ENCODE results near the gene INSL3.

DNA sequence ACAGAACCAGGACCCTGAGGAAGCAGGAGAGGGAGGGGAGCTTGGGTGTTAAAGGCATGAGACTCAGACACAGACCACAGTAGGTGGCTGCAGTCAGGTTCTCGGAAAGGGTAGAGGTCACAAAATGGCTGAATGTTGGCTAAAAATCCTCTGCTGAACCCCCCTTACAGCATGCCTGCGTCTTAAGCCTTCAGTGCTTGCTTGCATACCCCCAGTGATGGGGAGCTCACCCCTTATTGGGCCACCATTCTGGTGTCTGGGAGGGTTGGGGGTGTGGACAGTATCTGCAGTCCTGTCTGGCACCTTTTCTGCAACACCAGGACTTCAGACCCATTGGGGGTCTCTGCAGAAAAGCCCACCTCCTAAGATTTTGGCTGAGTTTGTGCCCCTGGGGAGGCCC lies 40.5 kb downstream of the INSL3 start:
- TF ChIP-seq, protein P1, sequence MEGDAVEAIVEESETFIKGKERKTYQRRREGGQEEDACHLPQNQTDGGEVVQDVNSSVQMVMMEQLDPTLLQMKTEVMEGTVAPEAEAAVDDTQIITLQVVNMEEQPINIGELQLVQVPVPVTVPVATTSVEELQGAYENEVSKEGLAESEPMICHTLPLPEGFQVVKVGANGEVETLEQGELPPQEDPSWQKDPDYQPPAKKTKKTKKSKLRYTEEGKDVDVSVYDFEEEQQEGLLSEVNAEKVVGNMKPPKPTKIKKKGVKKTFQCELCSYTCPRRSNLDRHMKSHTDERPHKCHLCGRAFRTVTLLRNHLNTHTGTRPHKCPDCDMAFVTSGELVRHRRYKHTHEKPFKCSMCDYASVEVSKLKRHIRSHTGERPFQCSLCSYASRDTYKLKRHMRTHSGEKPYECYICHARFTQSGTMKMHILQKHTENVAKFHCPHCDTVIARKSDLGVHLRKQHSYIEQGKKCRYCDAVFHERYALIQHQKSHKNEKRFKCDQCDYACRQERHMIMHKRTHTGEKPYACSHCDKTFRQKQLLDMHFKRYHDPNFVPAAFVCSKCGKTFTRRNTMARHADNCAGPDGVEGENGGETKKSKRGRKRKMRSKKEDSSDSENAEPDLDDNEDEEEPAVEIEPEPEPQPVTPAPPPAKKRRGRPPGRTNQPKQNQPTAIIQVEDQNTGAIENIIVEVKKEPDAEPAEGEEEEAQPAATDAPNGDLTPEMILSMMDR (IDR thresholded peaks at IDR 0.05; ENCODE audit: low read depth, low read length): no peak
- no peak for TF ChIP-seq MYC (IDR thresholded peaks at IDR 0.05; ENCODE audit: low read depth, low read length)
- TF ChIP-seq POLR2A (IDR thresholded peaks at IDR 0.05; ENCODE audit: extremely low read depth, insufficient read length): no peak
